Stimulated activated CD8-positive, alpha-beta memory T cell treated with anti-CD3 and anti-CD28 coated beads, Interleukin-7, amount 100 ng/mL, for 48 hours (primary cell): ENCODE measurements around the gene LSM6.

Source experiments
- DNase-seq, 2 donors: peaks; one replicate each; pipeline ENCODE4 v3.0.0-alpha.2; 2020; ENCODE audit warnings: low read depth in 1 of 2; ENCODE audit errors: extremely low read depth in 1 of 2

Gene LSM6

DNA sequence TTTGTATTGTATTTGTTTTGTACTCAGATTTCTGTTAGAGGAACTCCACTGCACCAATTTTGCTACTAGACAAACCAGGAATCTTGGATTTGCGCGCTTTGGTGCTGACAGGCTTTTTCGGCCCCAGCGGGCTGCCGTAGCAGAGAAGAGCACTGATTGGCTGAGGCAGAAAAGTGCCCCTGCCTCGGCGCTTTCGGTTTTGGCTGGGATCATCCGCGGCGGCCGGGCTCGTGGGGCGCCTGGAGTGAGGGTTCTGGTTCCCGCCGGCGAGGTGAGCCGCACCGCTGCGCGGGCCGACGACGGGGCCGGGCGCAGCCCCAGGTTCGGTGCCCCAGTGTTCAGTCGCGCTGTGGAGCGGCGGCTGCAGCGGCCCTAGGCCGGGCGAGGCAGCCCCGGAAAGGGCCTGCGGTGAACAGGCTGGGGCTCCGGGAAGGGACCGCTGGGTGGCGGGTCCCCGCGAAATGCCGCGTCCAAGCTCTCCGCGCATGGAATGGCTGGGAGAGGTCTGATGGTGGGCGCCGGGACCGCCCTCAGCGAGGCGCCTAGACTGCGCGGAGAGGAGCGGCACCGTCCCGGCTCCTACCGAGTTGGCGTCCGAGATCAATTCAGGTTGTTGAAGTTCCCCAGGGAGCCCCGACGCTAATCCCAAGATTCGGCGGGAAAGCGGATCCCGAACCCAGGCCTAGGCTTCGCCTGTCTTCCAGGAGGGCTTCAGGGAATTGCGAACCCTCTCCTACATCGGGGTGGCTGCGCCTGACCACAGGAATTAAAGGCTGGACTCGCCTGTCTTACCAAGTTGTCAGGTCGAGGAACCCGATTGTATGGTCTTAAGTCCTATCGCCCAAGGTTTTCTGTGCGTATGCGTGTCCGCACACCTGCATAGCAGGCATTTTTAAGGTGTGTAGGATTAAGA is at the start of gene LSM6:
LSM6 (plus strand) TSS at position 178 of the 913 bp plus-strand sequence. CDS start 7,204 bp downstream, outside the sequence.
- DNase-seq: peak; percentile 59 to 70

DNA sequence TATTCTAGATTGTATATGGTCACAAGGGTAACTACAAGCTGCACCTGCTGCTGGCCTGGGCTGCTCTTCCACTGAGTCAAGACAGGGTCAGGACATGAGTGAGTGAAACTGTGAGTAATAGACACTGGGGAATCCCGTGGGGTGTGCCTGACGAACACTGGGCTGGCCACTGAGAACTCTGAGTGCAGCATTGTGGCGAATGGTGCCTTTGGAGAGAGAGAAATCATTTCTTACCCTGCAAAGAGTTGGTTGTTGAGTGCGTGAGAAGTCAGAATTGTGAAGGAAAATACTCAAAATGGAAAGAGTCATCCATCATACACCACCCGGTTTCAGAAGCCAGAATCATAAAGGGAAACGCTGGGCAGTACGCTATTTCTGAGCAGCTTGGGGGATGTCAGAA is 43.1 kb upstream of the LSM6 start:
- peak; percentile 47 to 79 for DNase-seq

GRCh38 chr4:146134761-146135445 is 40.6 kb upstream of the LSM6 start:
- no peak for DNase-seq

DNA sequence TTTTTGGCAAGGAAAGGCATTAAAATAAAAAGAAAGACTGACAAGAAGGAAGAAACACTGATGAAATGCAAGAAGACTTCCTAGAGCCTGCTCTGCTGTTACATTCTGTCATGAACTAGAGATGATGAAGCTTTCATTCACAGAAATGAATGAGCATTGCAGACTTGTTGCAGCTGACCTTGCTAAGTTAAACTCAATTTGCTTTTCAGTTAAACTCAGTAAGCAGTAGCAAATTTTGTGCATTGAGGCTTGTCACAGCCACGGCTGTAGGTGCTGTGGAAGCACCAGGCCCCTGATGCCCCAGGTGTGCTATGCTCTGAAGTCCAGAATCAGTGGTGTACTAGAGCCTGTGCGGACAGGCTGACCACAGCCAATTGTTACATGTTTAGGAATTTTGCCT is 39.6 kb upstream of the LSM6 start:
- DNase-seq: no peak

DNA sequence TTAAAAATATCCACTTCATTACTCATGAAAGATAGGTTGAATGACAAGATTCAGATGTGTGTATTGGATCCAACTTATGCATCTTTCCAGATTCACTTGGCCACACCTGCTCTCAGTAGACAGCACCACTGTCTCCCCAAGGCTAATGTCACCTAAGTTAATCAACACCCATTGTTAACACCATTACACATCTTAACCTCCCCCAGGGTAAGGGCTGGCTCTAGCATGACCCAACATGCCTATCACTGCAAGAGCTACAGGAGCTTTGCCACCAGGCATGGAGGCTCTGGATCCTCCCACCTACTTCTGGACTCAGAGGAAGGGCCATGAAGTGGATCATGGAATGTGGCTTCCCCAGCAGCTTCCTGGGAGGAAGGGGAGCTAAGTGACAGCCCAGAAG is 32.8 kb upstream of the LSM6 start:
- DNase-seq: no peak

- DNase-seq: no peak
Measured at GRCh38 chr4:146143888-146144287, 31.6 kb upstream of the LSM6 start.

- no peak for DNase-seq
Measured at GRCh38 chr4:146146918-146147317, 28.6 kb upstream of the LSM6 start.

DNA sequence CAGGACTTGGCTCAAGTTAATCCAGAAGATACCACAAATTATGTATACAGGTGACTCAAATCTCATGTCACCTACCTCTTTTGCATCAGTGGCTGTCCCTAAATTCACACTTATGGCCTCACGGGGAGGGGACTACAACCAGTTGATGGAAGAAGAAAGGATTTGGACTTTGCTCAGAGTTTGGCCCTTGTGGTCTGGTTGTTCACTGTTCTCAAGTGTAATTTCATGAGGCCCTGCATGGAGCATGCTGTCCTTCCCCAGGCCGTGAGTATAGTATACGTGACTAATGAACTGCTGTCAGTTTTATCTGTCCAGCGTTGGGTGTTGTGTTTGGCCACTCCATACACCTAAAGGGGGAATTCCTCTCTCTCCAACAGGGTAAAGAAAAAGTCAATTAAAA is 27.5 kb upstream of the LSM6 start:
- no peak for DNase-seq

DNA sequence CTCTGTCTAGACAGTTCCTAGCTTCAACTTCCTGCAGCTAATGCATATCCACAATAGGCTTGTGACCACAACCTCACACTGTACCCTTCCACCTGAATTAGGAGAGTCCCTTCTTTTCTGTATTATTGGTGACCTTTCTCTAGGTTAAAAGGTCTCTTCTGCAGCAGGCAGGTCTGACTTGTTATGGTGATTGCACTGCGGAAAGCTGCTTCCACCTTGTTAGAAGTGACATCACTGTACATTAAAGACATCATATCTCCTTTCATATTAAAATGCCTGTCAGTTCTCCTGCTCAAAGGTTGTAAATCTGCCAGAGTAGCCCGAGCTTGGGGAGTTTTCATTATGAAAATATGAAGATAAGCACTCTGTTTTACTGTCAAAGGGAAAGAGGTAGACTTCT is 21.5 kb upstream of the LSM6 start:
- no peak for DNase-seq

- DNase-seq: no peak
Measured at GRCh38 chr4:146155152-146155724, 20.3 kb upstream of the LSM6 start.

DNA sequence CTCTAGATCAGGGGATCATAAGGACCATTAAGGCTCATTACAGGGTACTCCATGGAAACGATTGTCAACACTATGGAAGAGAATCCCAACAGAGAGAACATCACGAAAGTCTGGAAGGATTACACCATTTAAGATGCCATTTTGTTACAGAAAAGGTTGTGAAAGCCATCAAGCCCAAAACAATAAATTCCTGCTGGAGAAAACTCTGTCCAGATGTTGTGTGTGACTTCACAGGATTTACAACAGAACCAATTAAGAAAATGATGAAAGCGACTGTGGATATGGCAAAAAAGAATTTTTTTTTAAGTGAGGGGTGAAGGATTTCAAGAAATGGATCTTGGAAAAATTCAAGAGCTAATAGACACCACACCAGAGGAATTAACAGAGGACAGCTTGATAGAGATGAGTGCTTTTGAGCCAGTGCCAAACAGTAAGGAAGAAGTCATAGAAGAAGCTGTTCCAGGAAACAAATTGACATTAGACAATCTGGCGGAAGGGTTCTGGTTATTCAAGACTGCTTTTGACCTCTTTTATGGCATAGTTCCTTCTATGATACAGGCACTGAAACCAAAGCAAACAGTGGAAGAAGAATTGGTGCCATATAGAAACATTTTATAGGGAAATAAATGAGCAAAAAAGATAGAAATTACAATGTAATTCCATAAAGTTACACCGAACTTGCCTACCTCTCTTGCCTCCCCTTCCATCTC is 17.3 kb upstream of the LSM6 start:
- no peak for DNase-seq

DNA sequence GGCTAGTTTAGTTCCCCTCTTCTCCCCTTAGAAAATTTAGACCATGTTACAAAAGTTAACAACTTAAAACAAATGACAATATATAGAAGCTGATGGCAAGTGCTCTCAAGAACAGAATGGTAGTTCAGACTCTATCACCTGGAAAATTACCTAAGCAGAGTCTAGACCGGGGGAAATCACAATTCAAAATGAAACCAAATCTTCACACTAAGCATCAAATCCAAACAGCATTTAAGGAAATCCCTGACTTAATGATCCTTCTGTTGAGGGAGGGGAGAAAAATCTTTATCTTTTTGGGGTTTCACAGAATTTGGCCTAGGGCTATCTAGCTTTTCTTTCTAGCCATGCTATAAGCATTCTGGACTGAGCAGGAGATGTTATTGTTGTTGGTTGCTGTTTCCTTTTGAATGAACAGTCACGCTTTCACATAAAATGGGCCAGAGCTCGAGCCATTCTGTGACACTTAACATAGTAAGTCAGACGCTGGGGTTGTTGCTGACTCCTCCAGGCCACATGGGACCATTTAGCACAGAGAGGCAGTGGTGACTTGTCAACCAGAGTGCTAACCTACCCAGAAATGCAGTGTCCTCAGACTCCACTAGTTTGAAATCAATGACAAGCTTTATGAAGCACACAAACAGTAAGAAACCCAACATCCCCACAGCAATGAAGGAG is 16.0 kb upstream of the LSM6 start:
- no peak for DNase-seq

- no peak for DNase-seq
Measured at GRCh38 chr4:146161243-146161642, 14.3 kb upstream of the LSM6 start.

GRCh38 chr4:146165221-146165620 is 10.3 kb upstream of the LSM6 start:
- DNase-seq: no peak

GRCh38 chr4:146165840-146166239 is 9.7 kb upstream of the LSM6 start:
- DNase-seq: no peak

GRCh38 chr4:146170149-146170548 is 5.4 kb upstream of the LSM6 start:
- DNase-seq: no peak

DNA sequence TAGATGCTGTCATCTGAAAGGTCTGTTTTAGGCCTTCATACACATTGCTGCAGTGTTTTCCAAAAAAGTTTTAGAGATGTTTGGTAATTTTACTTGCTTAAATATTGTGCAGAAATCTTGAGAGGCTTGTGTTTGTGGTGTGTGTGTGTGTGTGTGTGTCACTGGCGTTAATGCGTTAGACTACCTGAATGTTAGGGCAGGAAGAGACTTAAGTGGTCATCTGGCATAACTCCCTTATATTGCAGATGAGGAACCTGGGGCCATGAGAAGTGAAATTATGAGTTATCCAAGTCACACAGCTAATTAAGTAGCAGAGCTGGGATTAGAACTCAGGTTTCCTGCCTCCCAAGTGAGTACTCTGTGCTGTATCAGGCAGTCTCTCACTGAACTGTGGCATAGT is 1.4 kb downstream of the LSM6 start:
- DNase-seq: no peak

DNA sequence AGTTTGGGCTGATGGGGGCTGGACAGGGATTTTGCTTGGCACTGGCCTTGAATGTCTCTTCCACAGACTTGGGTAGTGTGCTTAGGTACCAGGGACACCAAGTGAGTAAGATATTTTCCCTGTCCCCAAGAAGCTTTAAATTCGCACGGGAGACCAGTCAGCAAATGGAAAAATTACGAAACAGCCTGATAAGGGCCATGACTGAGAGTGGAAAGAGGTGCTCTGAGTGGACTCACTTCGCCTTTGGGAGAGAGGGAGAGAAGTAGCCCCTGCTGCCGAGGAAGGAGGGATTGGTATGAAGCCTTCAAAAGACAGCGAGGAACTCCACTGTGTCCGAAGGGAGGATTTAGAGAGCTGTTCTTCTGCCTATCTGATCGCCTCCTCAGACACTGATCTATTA is 2.6 kb downstream of the LSM6 start:
- DNase-seq: no peak

DNA sequence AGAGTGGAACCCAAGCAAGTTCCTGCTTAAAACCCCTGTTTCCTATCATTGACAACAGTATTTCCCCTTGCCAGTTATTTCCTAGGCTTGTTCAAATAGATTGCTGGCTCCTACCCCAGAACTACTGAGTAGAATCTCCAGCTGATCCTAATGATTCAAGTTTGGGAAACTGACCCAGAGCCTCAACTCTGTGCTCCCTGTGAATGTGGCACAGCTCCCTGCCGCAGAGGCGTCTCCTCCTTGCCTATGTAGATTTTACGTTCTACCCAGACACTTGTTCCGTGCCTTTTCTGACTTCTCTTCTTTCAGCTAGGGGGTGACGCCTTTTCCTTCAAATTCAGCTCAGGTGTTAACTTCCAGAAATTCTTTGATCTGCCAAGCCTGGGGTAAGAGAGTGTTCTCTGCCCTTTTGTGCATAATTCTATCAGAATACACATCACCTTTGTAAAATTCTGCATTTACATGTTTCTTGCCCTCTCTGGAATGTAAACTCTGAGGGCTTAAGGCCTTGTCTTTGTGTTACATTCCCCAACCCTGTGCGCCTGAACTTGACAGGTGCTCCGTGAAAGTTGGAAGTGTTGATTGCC is 4.4 kb downstream of the LSM6 start:
- DNase-seq: no peak

DNA sequence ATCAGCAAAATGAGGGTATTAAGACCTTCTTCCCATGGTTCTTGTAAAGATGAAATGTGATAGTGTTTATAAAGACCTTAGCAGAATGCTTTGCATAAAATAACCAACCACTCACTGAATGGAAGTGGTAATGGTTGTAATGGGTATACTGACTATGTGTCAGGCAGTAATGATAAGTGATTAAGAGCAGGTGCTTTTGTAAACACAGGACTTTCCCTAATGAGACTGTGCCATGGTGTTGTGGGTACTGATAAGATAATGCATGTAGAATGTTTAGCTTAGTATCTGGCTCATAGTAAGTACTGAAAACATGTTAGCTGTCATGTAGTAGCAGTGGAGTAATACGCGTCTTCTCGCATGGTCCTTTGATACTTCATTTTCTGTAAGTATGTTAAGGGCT is 6.9 kb downstream of the LSM6 start:
- no peak for DNase-seq
